ENCODE results near the gene TSPAN19.

TSPAN19 gene

DNA sequence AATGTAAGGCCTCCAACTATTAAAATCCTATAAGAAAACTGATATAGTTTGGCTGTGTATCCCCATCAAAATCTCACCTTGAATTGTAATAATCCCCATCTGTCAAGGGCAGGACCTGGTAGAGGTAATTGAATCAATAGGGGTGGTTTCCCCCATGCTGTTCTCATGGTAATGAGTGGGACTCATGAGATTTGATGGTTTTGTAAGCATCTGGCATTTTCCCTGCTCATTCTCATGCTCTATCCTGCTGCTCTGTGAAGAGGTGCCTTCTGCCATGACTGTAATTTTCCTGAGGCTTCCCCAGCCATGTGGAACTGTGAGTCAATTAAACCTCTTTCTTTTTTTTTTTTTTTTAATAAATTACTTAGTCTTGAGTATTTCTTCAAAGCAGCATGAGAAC lies 31.9 kb downstream of the TSPAN19 start:
- TF ChIP-seq, protein P1, sequence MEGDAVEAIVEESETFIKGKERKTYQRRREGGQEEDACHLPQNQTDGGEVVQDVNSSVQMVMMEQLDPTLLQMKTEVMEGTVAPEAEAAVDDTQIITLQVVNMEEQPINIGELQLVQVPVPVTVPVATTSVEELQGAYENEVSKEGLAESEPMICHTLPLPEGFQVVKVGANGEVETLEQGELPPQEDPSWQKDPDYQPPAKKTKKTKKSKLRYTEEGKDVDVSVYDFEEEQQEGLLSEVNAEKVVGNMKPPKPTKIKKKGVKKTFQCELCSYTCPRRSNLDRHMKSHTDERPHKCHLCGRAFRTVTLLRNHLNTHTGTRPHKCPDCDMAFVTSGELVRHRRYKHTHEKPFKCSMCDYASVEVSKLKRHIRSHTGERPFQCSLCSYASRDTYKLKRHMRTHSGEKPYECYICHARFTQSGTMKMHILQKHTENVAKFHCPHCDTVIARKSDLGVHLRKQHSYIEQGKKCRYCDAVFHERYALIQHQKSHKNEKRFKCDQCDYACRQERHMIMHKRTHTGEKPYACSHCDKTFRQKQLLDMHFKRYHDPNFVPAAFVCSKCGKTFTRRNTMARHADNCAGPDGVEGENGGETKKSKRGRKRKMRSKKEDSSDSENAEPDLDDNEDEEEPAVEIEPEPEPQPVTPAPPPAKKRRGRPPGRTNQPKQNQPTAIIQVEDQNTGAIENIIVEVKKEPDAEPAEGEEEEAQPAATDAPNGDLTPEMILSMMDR (IDR thresholded peaks at IDR 0.05; ENCODE audit: low read depth, low read length), result no peak
- H3K4me3 ChIP-seq (replicated peaks in 1 of 2; ENCODE audit: low read depth in 2 of 2, low read length in 2 of 2), result no peak overlapping the region
- no peak for DNase-seq (ENCODE audit: low read depth in 2 of 2)

DNA sequence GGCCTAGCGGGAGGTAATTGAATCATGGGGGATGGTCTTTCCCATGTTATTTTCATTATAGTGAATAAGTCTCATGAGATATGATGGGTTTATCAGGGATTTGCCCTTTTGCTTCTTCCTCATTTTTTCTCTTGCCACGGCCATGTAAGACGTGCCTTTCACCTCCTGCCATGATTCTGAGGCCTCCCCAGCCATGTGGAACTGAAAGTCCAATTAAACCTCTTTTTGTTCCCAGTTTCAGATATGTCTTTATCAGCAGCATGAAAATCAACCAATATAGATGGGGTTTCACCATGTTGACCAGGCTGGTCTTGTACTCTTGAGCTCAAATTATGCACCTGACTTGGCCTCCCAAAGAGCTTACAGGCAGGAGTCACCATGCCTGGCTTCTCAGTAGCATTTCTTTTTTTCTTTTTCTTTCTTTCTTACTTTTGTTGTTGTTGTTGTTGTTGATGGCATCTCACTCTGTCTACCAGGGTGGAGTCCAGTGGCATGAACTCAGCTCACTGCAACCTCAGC lies 33.2 kb downstream of the TSPAN19 start:
- no peak for DNase-seq (ENCODE audit: low read depth in 2 of 2)
- TF ChIP-seq, protein P1 (IDR thresholded peaks at IDR 0.05; ENCODE audit: low read depth, low read length), result no peak
- no peak overlapping the region for H3K4me3 ChIP-seq (replicated peaks in 1 of 2; ENCODE audit: low read depth in 2 of 2, low read length in 2 of 2)

DNA sequence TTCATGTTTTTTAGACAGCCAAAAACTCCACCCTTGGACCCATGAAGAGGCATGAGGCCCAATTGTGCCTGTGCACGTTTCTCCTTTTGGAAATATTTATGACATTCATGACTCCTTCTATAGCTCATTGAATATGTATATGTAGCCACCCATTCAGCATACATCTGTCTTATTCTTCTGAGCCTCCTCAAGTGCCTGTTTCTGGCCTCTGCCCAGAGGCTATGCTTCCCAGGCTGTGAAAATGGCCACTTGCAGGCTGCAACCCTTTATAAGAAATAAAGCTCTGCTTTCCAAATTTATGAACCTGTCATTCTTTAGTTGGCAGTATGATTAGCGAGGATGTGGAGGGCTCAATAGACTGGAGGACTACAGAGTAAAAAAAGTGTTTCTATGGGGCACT lies 35.3 kb downstream of the TSPAN19 start:
- no peak for DNase-seq (ENCODE audit: low read depth in 2 of 2)
- H3K4me3 ChIP-seq (replicated peaks in 1 of 2; ENCODE audit: low read depth in 2 of 2, low read length in 2 of 2), result no peak overlapping the region
- TF ChIP-seq, protein P1 (IDR thresholded peaks at IDR 0.05; ENCODE audit: low read depth, low read length), result no peak

DNA sequence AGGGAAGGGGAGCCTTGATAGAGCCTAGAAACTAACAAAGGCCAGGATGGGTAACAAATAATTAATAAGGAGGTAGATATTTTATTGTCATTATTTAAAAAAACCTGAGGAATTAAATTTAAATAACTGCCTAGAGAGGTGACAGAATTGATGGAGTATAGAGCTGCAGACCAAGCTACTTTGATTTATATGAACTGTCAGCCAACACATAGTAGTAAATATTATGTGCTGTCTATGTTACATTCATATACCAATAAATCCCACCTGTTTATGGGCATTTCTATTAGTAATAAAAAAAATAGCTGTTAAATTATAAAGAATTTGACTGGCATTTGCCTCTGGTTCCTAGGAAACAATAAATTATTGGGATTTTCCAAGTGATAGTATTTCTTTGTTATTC lies 37.7 kb downstream of the TSPAN19 start:
- DNase-seq (ENCODE audit: low read depth in 2 of 2), result no peak
- TF ChIP-seq, protein P1 (IDR thresholded peaks at IDR 0.05; ENCODE audit: low read depth, low read length), result no peak
- no peak overlapping the region for H3K4me3 ChIP-seq (replicated peaks in 1 of 2; ENCODE audit: low read depth in 2 of 2, low read length in 2 of 2)

DNA sequence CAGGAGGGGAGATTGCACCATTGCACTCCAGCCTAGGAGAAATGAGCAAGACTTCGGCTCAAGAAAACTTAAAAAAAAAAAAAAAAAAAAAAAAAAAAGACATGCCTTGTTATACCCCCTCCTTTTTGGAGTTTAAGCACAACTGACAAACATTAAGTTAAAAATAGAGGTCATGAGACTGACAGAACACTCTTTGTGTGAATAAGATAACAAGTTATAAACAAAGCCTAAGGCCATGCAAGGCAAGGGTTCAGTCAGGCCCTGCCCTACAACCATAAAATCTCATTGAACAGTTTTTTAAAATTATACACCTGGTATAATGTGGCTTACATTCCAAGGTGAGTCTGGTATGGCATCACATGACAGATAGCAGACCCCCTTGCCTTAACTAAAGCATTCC lies 39.3 kb downstream of the TSPAN19 start:
- DNase-seq (ENCODE audit: low read depth in 2 of 2), result no peak
- H3K4me3 ChIP-seq (replicated peaks in 1 of 2; ENCODE audit: low read depth in 2 of 2, low read length in 2 of 2), result no peak overlapping the region
- TF ChIP-seq, protein P1 (IDR thresholded peaks at IDR 0.05; ENCODE audit: low read depth, low read length), result no peak

DNA sequence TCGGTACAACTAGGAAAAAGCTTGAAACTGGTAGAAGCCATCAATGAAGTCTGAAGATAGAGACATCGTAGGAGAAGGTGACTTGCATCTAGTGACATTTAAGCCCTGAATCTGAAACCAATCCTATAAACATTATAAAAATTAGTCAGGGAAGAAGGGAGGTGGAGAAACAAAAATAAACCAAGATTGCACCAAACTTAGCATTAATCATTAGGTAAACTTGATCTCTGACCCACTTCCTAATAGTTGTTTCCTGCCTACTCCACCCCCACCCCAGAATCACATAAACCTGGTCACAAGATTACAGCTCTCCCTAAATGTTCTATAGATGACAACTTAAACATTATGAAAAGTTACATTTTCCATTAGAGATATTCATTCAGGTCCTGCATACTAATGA lies 40.4 kb downstream of the TSPAN19 start:
- TF ChIP-seq, protein P1 (IDR thresholded peaks at IDR 0.05; ENCODE audit: low read depth, low read length), result no peak
- DNase-seq (ENCODE audit: low read depth in 2 of 2), result peak in 1 of 2 donors; percentile 45
- H3K4me3 ChIP-seq (replicated peaks in 1 of 2; ENCODE audit: low read depth in 2 of 2, low read length in 2 of 2), result no peak overlapping the region

DNA sequence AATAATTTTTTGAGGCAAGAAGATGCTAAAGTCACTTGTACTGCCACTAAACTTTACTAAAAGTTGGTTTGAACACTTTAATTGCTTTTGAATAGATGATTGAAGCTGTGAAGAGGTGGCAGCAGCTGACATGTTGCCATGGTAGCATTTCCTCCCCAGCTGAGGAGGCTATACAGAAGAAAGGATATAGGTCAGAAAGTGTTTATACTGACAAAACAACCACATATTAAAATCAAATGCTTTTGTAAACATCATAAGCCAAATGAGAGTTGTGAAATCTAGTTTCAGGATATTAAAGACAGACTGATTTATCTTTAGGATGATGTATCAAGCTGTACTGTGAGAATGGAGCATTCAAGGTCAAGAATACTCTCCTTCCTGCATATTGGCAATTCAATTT lies 41.7 kb downstream of the TSPAN19 start:
- H3K4me3 ChIP-seq (replicated peaks in 1 of 2; ENCODE audit: low read depth in 2 of 2, low read length in 2 of 2), result no peak overlapping the region
- DNase-seq (ENCODE audit: low read depth in 2 of 2), result no peak
- TF ChIP-seq, protein P1 (IDR thresholded peaks at IDR 0.05; ENCODE audit: low read depth, low read length), result no peak
